Natural killer cell (primary cell): Measurements from ENCODE around the gene AIP. TPM values are rescaled to one million over a fixed set of nuclear protein-coding genes. Genes with fewer than 3 reads are reported as not detected.
A peak's percentile ranks its signal among the peaks of the same experiment; 100 is the strongest.
"Not testable (repeated sequence)": the region's sequence is repeated elsewhere in the genome, so short reads cannot be mapped to it uniquely, and the experiment has no call there.

Experiments
- ATAC-seq, 3 donors: fragments of 150-1000 bp in 2 of 3; fragments of 200-7000 bp in 1 of 3; cut with Tn5 transposase; 1 replicate in 1 of 3; 2 replicates in 2 of 3; pipeline ENCODE4 v1.10.0; 2021; ENCODE audit warnings: mild to moderate bottlenecking in 2 of 3, moderate library complexity in 2 of 3
- DNase-seq, 2 donors: peaks; one replicate each; pipeline versions ENCODE4 v3.0.0 to v3.0.0-alpha.2; 2013 to 2021; ENCODE audit warnings: mixed read lengths in 1 of 2
- H3K27ac ChIP-seq: one replicate; pipeline ENCODE4 v1.5.1; 2013; ENCODE audit warnings: mild to moderate bottlenecking, low read length
- H3K27me3 ChIP-seq: one replicate; pipeline ENCODE4 v1.6.1; 2013; ENCODE audit warnings: low read length; ENCODE audit not compliant: control insufficient read depth, insufficient read depth
- H3K36me3 ChIP-seq: one replicate; pipeline ENCODE4 v1.6.1; 2013; ENCODE audit warnings: low read length; ENCODE audit not compliant: control insufficient read depth, insufficient read depth
- H3K4me1 ChIP-seq: one replicate; pipeline ENCODE4 v1.6.1; 2013; ENCODE audit warnings: low read length; ENCODE audit not compliant: control insufficient read depth, insufficient read depth
- H3K4me3 ChIP-seq: one replicate; pipeline ENCODE4 v1.5.1; 2013; ENCODE audit warnings: low read length
- H3K9me3 ChIP-seq: one replicate; pipeline ENCODE4 v1.6.1; 2013; ENCODE audit warnings: low read length; ENCODE audit not compliant: control insufficient read depth, insufficient read depth
- H3K27ac Mint-ChIP-seq, 2 donors: one replicate each; pipeline ENCODE4 v1.8.0; 2022; ENCODE audit warnings: mild to moderate bottlenecking in 2 of 2, mixed read lengths in 2 of 2, moderate library complexity in 1 of 2
- H3K27me3 Mint-ChIP-seq, 2 donors: one replicate each; pipeline ENCODE4 v1.8.0; 2022; ENCODE audit warnings: low read depth in 2 of 2, mixed read lengths in 2 of 2
- H3K36me3 Mint-ChIP-seq: one replicate; pipeline ENCODE4 v1.8.0; 2022; ENCODE audit warnings: mixed read lengths
- H3K4me1 Mint-ChIP-seq, 2 donors: one replicate each; pipeline ENCODE4 v1.8.0; 2022; ENCODE audit warnings: mixed read lengths in 2 of 2
- H3K4me3 Mint-ChIP-seq: one replicate; pipeline ENCODE4 v1.8.0; 2022; ENCODE audit warnings: mild to moderate bottlenecking, moderate library complexity, mixed read lengths
- H3K9me3 Mint-ChIP-seq, 2 donors: one replicate each; pipeline ENCODE4 v1.8.0; 2022; ENCODE audit warnings: mixed read lengths in 2 of 2
- CTCF ChIP-seq: fragments of 200-600 bp; IDR thresholded peaks from one replicate; pipeline ENCODE4 v1.8.0; 2022; ENCODE audit warnings: antibody characterized with exemption
- WGBS: methylation state at CpG from one replicate; pipeline ENCODE4 v1.1.7; 2013; ENCODE audit warnings: missing lambda C conversion rate; ENCODE audit not compliant: insufficient coverage; 5-methylcytosine and 5-hydroxymethylcytosine counted together
- intact Hi-C: fragments of 100-400 bp; cut with micrococcal nuclease; formaldehyde crosslinking; loops from one replicate; pipeline ENCODE4 v1.14.2; 2022
- total RNA-seq, 4 donors: library from RNA; stranded (reverse); fragments of 120-200 nt in 1 of 4; gene quantifications; one replicate each; pipeline versions ENCODE4 v1.2.3 to v1.2.4, GENCODE V29; 2013 to 2022

The AIP gene
- total RNA-seq, 3 donors from 2014 or later (not counting 1 experiment from before 2014, with no cell fraction given), result 93.3 to 113 (median 98.1) TPM

GRCh38 chr11:67469508-67469811 is 13.4 kb upstream of the AIP start:
- DNase-seq (no peak), ATAC-seq (no peak)
- H3K4me3 ChIP-seq, result peak overlapping the region; percentile 66
- no peaks in the 10 kb centered on the region for H3K9me3 Mint-ChIP-seq
- H3K27ac Mint-ChIP-seq, result peak overlapping the region; percentile 78 to 82
- H3K4me1 ChIP-seq, result peaks cover 33% of the 10 kb centered on the region
- intact Hi-C loops, result loop anchor here (1.0 to 5.0 kb wide), 3 partner anchors 13 to 67 kb away; partner anchors contain the start of genes PPP1CA and TBC1D10C
- peaks cover 12 to 33% of the 10 kb centered on the region in 2 donors for H3K4me1 Mint-ChIP-seq
- H3K27ac ChIP-seq, result peak overlapping the region; percentile 89
- peak overlapping the region; percentile 72 for H3K4me3 Mint-ChIP-seq
- WGBS, result 22% methylated on average over 9 of the region's 9 CpGs
- H3K27me3 Mint-ChIP-seq, result no peaks in the 10 kb centered on the region
- no peak for TF ChIP-seq CTCF
- no peaks in the 10 kb centered on the region for H3K36me3 Mint-ChIP-seq
- peaks cover 6% of the 10 kb centered on the region for H3K36me3 ChIP-seq
- H3K27me3 ChIP-seq, result no peaks in the 10 kb centered on the region
- no peaks in the 10 kb centered on the region for H3K9me3 ChIP-seq

GRCh38 chr11:67470337-67471002 is 12.4 kb upstream of the AIP start:
- no peaks in the 10 kb centered on the region for H3K27me3 ChIP-seq
- Mint-ChIP-seq H3K27ac (no peak overlapping the region), H3K36me3 (no peaks in the 10 kb centered on the region), H3K4me3 (no peak overlapping the region), H3K4me1 (peaks cover 7 to 23% of the 10 kb centered on the region in 2 donors), H3K9me3 (no peaks in the 10 kb centered on the region), H3K27me3 (no peaks in the 10 kb centered on the region)
- H3K27ac ChIP-seq, result no peak overlapping the region
- H3K4me3 ChIP-seq, result no peak overlapping the region
- no peaks in the 10 kb centered on the region for H3K9me3 ChIP-seq
- no peak for ATAC-seq
- peaks cover 6% of the 10 kb centered on the region for H3K36me3 ChIP-seq
- intact Hi-C loops, result no loop called here
- TF ChIP-seq CTCF, result no peak
- DNase-seq, result no peak
- peaks cover 24% of the 10 kb centered on the region for H3K4me1 ChIP-seq
- 90% methylated on average over 8 of the region's 8 CpGs for WGBS

GRCh38 chr11:67472882-67473281 is 9.9 kb upstream of the AIP start:
- intact Hi-C loops, result no loop called here
- no peaks in the 10 kb centered on the region for H3K9me3 Mint-ChIP-seq
- H3K9me3 ChIP-seq, result no peaks in the 10 kb centered on the region
- no peak for ATAC-seq
- no peaks in the 10 kb centered on the region for H3K27me3 Mint-ChIP-seq
- no peaks in the 10 kb centered on the region for H3K27me3 ChIP-seq
- H3K36me3 Mint-ChIP-seq, result no peaks in the 10 kb centered on the region
- no peak overlapping the region for H3K4me3 ChIP-seq
- H3K36me3 ChIP-seq, result no peaks in the 10 kb centered on the region
- no peak for DNase-seq
- no peak overlapping the region for H3K27ac ChIP-seq
- no peak for TF ChIP-seq CTCF
- H3K4me3 Mint-ChIP-seq, result no peak overlapping the region
- peaks cover 6 to 7% of the 10 kb centered on the region in 2 donors for H3K4me1 Mint-ChIP-seq
- peaks cover 14% of the 10 kb centered on the region for H3K4me1 ChIP-seq
- 83% methylated on average over 6 of the region's 7 CpGs for WGBS
- no peak overlapping the region for H3K27ac Mint-ChIP-seq

- not testable (repeated sequence) for ATAC-seq, DNase-seq
- 93% methylated on average over 10 of the region's 10 CpGs for WGBS
Measured at GRCh38 chr11:67476692-67477091, 6.1 kb upstream of the AIP start.

GRCh38 chr11:67477344-67478050 is 5.3 kb upstream of the AIP start:
- ATAC-seq, H3K36me3 ChIP-seq, H3K9me3 Mint-ChIP-seq, H3K27ac Mint-ChIP-seq, H3K4me3 ChIP-seq, H3K27me3 Mint-ChIP-seq, H3K4me1 ChIP-seq, H3K27me3 ChIP-seq, H3K4me1 Mint-ChIP-seq, intact Hi-C loops, H3K27ac ChIP-seq, DNase-seq, H3K9me3 ChIP-seq, H3K36me3 Mint-ChIP-seq, H3K4me3 Mint-ChIP-seq: not testable (repeated sequence)
- WGBS, result 94% methylated on average over 10 of the region's 16 CpGs

More at GRCh38 chr11:67476692-67477091, 6.1 kb upstream of the AIP start:
- H3K4me1 ChIP-seq, H3K27ac Mint-ChIP-seq, H3K4me3 ChIP-seq, H3K27me3 ChIP-seq, H3K9me3 Mint-ChIP-seq, H3K4me1 Mint-ChIP-seq, H3K9me3 ChIP-seq, H3K36me3 ChIP-seq, H3K27ac ChIP-seq, H3K4me3 Mint-ChIP-seq, intact Hi-C loops, H3K27me3 Mint-ChIP-seq, H3K36me3 Mint-ChIP-seq: not testable (repeated sequence)
